ENCODE data around the gene POLN. TPM values are rescaled to one million over a fixed set of nuclear protein-coding genes. Genes with fewer than 3 reads are reported as not detected.
"Not testable (repeated sequence)": the region's sequence is repeated elsewhere in the genome, so short reads cannot be mapped to it uniquely, and the experiment has no call there.

The POLN gene
- total RNA-seq, 3 donors from 2014 or later, result 1.4 to 4.6 (median 1.4) TPM

DNA sequence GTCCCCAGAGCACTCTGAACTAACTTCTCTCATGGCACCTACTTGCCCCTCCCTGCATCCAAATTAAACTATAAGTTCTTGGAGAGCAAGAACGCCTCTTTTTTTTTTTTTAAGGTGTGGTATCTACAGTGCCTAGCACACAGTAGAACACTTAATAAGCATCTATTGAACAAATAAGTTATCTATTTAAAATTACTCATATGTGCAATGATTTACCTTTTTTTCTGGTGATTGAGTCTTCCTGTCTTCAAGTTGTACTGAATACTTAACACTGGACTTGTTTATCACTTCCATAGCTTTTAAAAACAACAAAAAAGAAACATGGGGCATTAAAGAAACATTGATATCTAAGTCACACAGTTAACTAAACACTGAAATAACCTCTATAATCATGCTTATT is 29.1 kb downstream of the POLN start:
- no peaks in the 10 kb centered on the region for H3K4me1 ChIP-seq (ENCODE audit: low read depth)
- no peak overlapping the region for H3K4me3 ChIP-seq
- DNase-seq (no peak), ATAC-seq (no peak)
- H3K9me3 ChIP-seq, result no peaks in the 10 kb centered on the region
- H3K36me3 ChIP-seq (ENCODE audit: low read depth), result no peaks in the 10 kb centered on the region
- TF ChIP-seq, protein P1, sequence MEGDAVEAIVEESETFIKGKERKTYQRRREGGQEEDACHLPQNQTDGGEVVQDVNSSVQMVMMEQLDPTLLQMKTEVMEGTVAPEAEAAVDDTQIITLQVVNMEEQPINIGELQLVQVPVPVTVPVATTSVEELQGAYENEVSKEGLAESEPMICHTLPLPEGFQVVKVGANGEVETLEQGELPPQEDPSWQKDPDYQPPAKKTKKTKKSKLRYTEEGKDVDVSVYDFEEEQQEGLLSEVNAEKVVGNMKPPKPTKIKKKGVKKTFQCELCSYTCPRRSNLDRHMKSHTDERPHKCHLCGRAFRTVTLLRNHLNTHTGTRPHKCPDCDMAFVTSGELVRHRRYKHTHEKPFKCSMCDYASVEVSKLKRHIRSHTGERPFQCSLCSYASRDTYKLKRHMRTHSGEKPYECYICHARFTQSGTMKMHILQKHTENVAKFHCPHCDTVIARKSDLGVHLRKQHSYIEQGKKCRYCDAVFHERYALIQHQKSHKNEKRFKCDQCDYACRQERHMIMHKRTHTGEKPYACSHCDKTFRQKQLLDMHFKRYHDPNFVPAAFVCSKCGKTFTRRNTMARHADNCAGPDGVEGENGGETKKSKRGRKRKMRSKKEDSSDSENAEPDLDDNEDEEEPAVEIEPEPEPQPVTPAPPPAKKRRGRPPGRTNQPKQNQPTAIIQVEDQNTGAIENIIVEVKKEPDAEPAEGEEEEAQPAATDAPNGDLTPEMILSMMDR (IDR thresholded peaks at IDR 0.05), result no peak
- intact Hi-C loops (cut with DNase I, micrococcal nuclease), result no loop called here

DNA sequence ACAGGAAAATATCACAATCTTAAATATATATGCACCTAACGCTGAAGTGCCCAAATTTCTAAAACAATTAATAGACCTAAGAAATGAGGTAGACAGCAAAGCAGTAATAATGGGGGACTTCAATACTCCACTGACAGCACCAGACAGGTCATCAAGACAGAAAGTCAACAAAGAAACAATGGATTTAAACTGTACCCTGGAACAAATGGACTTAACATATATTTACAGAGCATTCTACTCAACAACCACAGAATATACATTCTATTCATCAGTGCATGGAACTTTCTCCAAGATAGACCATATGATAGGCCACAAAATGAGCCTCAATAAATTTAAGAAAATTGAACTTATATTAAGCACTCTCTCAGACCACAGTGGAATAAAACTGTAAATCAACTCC is 39.1 kb downstream of the POLN start:
- H3K4me3 ChIP-seq; DNase-seq; intact Hi-C loops (cut with DNase I, micrococcal nuclease); H3K4me1 ChIP-seq (ENCODE audit: low read depth); H3K36me3 ChIP-seq (ENCODE audit: low read depth); H3K9me3 ChIP-seq; ATAC-seq: not testable (repeated sequence)

DNA sequence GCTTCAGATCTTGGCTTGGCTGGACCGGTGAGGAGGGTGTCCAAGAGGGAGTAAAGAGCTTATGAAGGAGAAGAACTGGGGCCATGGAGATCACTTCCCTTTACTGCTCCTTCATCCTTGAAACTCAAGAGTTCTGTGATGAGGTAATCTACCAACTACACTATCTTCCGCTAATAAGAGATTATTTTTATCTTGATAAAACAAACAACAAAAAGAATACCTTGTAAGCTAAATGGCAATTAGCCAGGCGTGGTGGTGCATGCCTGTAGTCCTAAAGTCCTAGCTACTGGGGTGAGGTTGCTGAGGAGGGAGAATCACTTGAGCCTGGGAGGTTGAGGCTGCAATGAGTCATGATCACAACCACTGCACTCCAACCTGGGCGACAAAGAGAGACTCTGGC is 47.4 kb downstream of the POLN start:
- Histone ChIP-seq H3K4me1 (ENCODE audit: low read depth) (no peaks in the 10 kb centered on the region), H3K9me3 (no peaks in the 10 kb centered on the region), H3K36me3 (ENCODE audit: low read depth) (no peaks in the 10 kb centered on the region), H3K4me3 (no peak overlapping the region)
- DNase-seq (no peak), ATAC-seq (no peak)
- TF ChIP-seq, protein P1 (IDR thresholded peaks at IDR 0.05), result no peak
- intact Hi-C loops (cut with DNase I, micrococcal nuclease), result no loop called here

DNA sequence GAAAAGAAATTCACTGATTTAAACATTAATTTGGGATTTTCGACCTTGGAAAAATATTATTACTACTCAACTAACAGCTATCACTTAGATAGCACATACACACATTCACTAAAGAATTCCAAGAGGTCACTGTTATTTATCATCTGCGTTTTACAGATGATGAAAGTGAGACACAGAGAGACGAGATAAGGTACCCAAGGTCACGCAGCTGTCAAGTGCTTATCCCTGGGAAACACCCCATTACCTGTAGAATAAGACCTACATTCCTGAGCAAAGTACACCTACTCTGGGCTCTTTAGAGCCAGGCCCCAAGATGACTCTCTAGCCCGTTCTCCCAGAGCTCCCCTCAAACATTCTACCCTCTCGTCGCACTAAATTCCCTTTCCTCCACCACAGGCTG is 48.6 kb downstream of the POLN start:
- TF ChIP-seq, protein P1 (IDR thresholded peaks at IDR 0.05), result no peak
- intact Hi-C loops (cut with DNase I, micrococcal nuclease), result no loop called here
- Histone ChIP-seq H3K36me3 (ENCODE audit: low read depth) (no peaks in the 10 kb centered on the region), H3K4me1 (ENCODE audit: low read depth) (no peaks in the 10 kb centered on the region), H3K4me3 (no peak overlapping the region), H3K9me3 (no peaks in the 10 kb centered on the region)
- no peak for ATAC-seq
- DNase-seq, result no peak

- Histone ChIP-seq H3K4me1 (ENCODE audit: low read depth) (no peaks in the 10 kb centered on the region), H3K9me3 (no peaks in the 10 kb centered on the region), H3K36me3 (ENCODE audit: low read depth) (no peaks in the 10 kb centered on the region), H3K4me3 (no peak overlapping the region)
- intact Hi-C loops (cut with DNase I, micrococcal nuclease), result no loop called here
- TF ChIP-seq, protein P1 (IDR thresholded peaks at IDR 0.05), result no peak
- no peak for DNase-seq
- ATAC-seq, result no peak
Observed at GRCh38 chr4:2186865-2187172, 55.1 kb downstream of the POLN start.

- TF ChIP-seq, protein P1 (IDR thresholded peaks at IDR 0.05), result no peak
- Histone ChIP-seq H3K9me3 (no peaks in the 10 kb centered on the region), H3K4me1 (ENCODE audit: low read depth) (no peaks in the 10 kb centered on the region), H3K4me3 (no peak overlapping the region), H3K36me3 (ENCODE audit: low read depth) (no peaks in the 10 kb centered on the region)
- peak; percentile 83 for ATAC-seq
- intact Hi-C loops (cut with DNase I, micrococcal nuclease), result no loop called here
- DNase-seq, result peak in 1 of 3 donors; percentile 49
Observed at GRCh38 chr4:2186133-2186864, 55.6 kb downstream of the POLN start.

All from mucosa of descending colon (tissue), 3 donors.